ENCODE data around the gene IPO8. TPM values are rescaled to one million over a fixed set of nuclear protein-coding genes. Genes with fewer than 3 reads are reported as not detected.

Gene IPO8
- total RNA-seq, 1 experiment from 2014 or later = 48.0 TPM

DNA sequence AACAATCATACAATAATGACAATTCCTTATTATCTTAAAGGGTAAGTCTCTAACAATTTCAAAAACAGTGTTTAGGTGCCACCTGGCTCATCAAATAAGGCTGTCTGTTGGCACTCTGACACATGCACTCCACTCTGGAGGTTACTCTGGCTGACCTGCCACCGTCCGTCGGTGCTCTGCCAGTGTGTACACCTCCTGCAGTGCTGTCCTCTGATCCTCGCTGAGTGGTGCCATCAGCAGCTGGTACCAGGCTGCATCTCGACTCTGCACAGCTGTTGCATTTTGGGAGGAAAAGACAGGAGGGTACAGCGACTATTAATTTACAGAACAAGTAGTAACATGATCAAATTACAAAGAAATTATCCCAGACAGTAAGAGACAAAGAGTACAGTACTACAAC lies 63.9 kb downstream of the IPO8 start:
- H3K27ac Mint-ChIP-seq = no peak overlapping the region
- no peaks in the 10 kb centered on the region for H3K4me1 Mint-ChIP-seq
- no peaks in the 10 kb centered on the region for H3K27me3 Mint-ChIP-seq (ENCODE audit: low read depth)
- Histone ChIP-seq H3K9ac (ENCODE audit: extremely low read depth, insufficient read length, low read length) (no peak overlapping the region), H4K20me1 (ENCODE audit: control insufficient read depth, insufficient read depth, insufficient read length) (no peaks in the 10 kb centered on the region), H4K5ac (ENCODE audit: insufficient read length, low read depth, low read length) (no peak overlapping the region), H3K4me2 (ENCODE audit: insufficient read depth, insufficient read length, low read length) (no peak overlapping the region), H2BK20ac (ENCODE audit: low read depth, low read length, poor library complexity, severe bottlenecking) (no peak overlapping the region), H2BK120ac (ENCODE audit: low read depth, low read length, poor library complexity, severe bottlenecking) (no peak overlapping the region), H2BK5ac (ENCODE audit: insufficient read length, low read length) (no peak overlapping the region), H3K14ac (ENCODE audit: insufficient read depth, low read length) (no peak overlapping the region), H3K27ac (ENCODE audit: insufficient read length, low read depth, low read length) (no peak overlapping the region), H4K91ac (ENCODE audit: insufficient read length, low read depth, low read length) (no peak overlapping the region), H3K79me2 (ENCODE audit: insufficient read depth, low read length) (no peaks in the 10 kb centered on the region), H3K23ac (ENCODE audit: insufficient read length, low read depth, low read length) (no peak overlapping the region), H3K4me1 (ENCODE audit: insufficient read depth, low read length) (no peaks in the 10 kb centered on the region), H3K4ac (ENCODE audit: low read depth, low read length) (no peak overlapping the region), H3K18ac (ENCODE audit: insufficient read length, low read depth, low read length) (no peak overlapping the region), H2AK5ac (ENCODE audit: insufficient read length, low read length) (no peak overlapping the region), H3K79me1 (ENCODE audit: insufficient read depth, low read depth, low read length, poor library complexity, severe bottlenecking) (no peaks in the 10 kb centered on the region), H3T11ph (ENCODE audit: low read length) (no peak overlapping the region), H4K8ac (replicated peaks; ENCODE audit: insufficient read length, low read depth, low read length) (no peak overlapping the region), H3K56ac (ENCODE audit: insufficient read length, low read depth, low read length) (no peak overlapping the region), H3K27me3 (ENCODE audit: insufficient read depth, low read length) (no peaks in the 10 kb centered on the region), H2BK15ac (ENCODE audit: low read depth, low read length) (no peak overlapping the region), H3K9me3 (ENCODE audit: control insufficient read depth, low read depth, low read length) (no peaks in the 10 kb centered on the region), H3K23me2 (ENCODE audit: insufficient read length, low read depth, low read length, poor library complexity, severe bottlenecking) (no peaks in the 10 kb centered on the region), H2BK12ac (ENCODE audit: insufficient read length, low read depth, low read length) (no peak overlapping the region), H2AFZ (ENCODE audit: low read length) (no peak overlapping the region)
- no CpG with 5 or more reads among the region's 6 CpGs for WGBS (ENCODE audit: extremely low coverage, insufficient read length, low lambda C conversion rate)
- H3K9me3 Mint-ChIP-seq = no peaks in the 10 kb centered on the region
- no peak overlapping the region for H3K4me3 Mint-ChIP-seq
- H3K36me3 Mint-ChIP-seq (ENCODE audit: insufficient read depth in 1 of 3, low read depth in 3 of 3) = peaks cover 2 to 34% (median 21%) of the 10 kb centered on the region in 3 experiments; a peak in 6 of 7 replicates
- TF ChIP-seq, protein P1, sequence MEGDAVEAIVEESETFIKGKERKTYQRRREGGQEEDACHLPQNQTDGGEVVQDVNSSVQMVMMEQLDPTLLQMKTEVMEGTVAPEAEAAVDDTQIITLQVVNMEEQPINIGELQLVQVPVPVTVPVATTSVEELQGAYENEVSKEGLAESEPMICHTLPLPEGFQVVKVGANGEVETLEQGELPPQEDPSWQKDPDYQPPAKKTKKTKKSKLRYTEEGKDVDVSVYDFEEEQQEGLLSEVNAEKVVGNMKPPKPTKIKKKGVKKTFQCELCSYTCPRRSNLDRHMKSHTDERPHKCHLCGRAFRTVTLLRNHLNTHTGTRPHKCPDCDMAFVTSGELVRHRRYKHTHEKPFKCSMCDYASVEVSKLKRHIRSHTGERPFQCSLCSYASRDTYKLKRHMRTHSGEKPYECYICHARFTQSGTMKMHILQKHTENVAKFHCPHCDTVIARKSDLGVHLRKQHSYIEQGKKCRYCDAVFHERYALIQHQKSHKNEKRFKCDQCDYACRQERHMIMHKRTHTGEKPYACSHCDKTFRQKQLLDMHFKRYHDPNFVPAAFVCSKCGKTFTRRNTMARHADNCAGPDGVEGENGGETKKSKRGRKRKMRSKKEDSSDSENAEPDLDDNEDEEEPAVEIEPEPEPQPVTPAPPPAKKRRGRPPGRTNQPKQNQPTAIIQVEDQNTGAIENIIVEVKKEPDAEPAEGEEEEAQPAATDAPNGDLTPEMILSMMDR (conservative IDR thresholded peaks at IDR 0.05) = no peak
- no peak for DNase-seq

All from H9 (cell line).